ENCODE results near the gene SCN4B. TPM values are rescaled to one million over a fixed set of nuclear protein-coding genes. Genes with fewer than 3 reads are reported as not detected.

Gene SCN4B
- total RNA-seq, 1 donor from 2014 or later = 3.6 TPM

DNA sequence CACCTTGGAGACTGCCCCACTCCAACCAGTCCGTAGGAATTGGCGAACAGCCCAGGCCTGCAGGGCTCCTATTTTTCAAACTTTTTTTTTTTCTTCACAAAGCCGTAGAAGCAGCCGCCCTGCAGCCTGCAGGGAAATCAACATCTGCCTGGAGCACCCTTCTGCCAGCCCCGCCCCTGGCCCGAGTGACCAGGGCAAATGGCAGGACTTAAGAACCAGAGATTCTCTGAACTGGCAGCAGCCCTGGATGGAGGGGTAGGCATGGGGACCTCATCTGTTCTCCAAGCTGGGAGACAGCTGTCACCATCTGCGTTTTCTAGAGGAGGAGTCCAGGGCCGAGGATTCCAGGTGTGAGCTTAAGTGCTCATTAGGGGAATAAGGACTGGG lies 18.3 kb upstream of the SCN4B start:
- Histone ChIP-seq H3F3A (ENCODE audit: low read depth) (peaks cover 8% of the 10 kb centered on the region), H3K27ac (no peak overlapping the region), H3K4me2 (peak overlapping the region; percentile 80), H4K20me1 (ENCODE audit: low read depth) (no peaks in the 10 kb centered on the region), H3K4me1 (peaks cover 22% of the 10 kb centered on the region), H3K79me2 (ENCODE audit: low read depth) (no peaks in the 10 kb centered on the region), H2AFZ (replicated peaks) (no peak overlapping the region), H3K36me3 (no peaks in the 10 kb centered on the region), H3K9ac (no peak overlapping the region), H3K27me3 (peaks cover 84% of the 10 kb centered on the region), H3K9me3 (ENCODE audit: low read depth) (no peaks in the 10 kb centered on the region), H3K4me3 (no peak overlapping the region)
- H3K9me3 Mint-ChIP-seq = no peaks in the 10 kb centered on the region
- peaks cover 54% of the 10 kb centered on the region for H3K27me3 Mint-ChIP-seq (ENCODE audit: insufficient read depth, low read depth)
- peak; percentile 10 for TF ChIP-seq EZH2 (IDR thresholded peaks at IDR 0.05)
- TF ChIP-seq, protein P1, sequence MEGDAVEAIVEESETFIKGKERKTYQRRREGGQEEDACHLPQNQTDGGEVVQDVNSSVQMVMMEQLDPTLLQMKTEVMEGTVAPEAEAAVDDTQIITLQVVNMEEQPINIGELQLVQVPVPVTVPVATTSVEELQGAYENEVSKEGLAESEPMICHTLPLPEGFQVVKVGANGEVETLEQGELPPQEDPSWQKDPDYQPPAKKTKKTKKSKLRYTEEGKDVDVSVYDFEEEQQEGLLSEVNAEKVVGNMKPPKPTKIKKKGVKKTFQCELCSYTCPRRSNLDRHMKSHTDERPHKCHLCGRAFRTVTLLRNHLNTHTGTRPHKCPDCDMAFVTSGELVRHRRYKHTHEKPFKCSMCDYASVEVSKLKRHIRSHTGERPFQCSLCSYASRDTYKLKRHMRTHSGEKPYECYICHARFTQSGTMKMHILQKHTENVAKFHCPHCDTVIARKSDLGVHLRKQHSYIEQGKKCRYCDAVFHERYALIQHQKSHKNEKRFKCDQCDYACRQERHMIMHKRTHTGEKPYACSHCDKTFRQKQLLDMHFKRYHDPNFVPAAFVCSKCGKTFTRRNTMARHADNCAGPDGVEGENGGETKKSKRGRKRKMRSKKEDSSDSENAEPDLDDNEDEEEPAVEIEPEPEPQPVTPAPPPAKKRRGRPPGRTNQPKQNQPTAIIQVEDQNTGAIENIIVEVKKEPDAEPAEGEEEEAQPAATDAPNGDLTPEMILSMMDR (IDR thresholded peaks at IDR 0.05) = no peak
- TF ChIP-seq EZH2phosphoT487 (IDR thresholded peaks at IDR 0.05) = no peak
- no peak for DNase-seq (ENCODE audit: low spot score)
- no peak overlapping the region for H3K27ac Mint-ChIP-seq
- peaks cover 24% of the 10 kb centered on the region for H3K4me1 Mint-ChIP-seq
- H3K4me3 Mint-ChIP-seq = no peak overlapping the region
- H3K36me3 Mint-ChIP-seq = no peaks in the 10 kb centered on the region

DNA sequence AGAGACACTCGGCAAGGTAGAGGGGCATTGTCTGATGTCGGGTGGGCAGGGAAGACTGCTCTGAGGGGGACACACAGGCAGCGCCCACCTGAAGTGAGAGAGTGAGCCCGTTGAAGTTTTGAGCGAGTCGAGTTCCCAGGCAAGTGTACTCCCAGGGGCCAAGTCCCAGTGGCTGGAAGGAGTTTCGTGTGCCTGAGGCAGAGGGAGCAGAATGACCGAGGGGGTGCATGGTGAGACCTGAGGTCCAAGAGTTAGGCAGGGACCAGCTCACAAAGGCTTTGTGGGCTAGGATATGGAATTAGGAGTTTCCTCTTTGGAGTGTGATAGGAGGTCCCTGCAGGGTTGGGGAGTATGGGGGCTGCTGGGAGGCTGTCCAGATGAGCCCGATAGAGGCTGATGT lies 17.6 kb upstream of the SCN4B start:
- H3K4me3 ChIP-seq = no peak overlapping the region
- peaks cover 16% of the 10 kb centered on the region for H3K4me1 ChIP-seq
- H3K79me2 ChIP-seq (ENCODE audit: low read depth) = no peaks in the 10 kb centered on the region
- Mint-ChIP-seq H3K4me1 (peaks cover 17% of the 10 kb centered on the region), H3K36me3 (no peaks in the 10 kb centered on the region), H3K27me3 (ENCODE audit: insufficient read depth, low read depth) (peaks cover 53% of the 10 kb centered on the region), H3K27ac (no peak overlapping the region), H3K9me3 (no peaks in the 10 kb centered on the region), H3K4me3 (peak overlapping the region; percentile 31)
- H3K4me2 ChIP-seq = no peak overlapping the region
- peaks cover 77% of the 10 kb centered on the region for H3K27me3 ChIP-seq
- no peaks in the 10 kb centered on the region for H3K9me3 ChIP-seq (ENCODE audit: low read depth)
- H3K36me3 ChIP-seq = no peaks in the 10 kb centered on the region
- no peak overlapping the region for H3K9ac ChIP-seq
- DNase-seq (ENCODE audit: low spot score) = no peak
- no peak overlapping the region for H2AFZ ChIP-seq (replicated peaks)
- no peaks in the 10 kb centered on the region for H4K20me1 ChIP-seq (ENCODE audit: low read depth)
- no peak overlapping the region for H3K27ac ChIP-seq
- TF ChIP-seq, protein P1 (IDR thresholded peaks at IDR 0.05) = no peak
- TF ChIP-seq EZH2phosphoT487 (IDR thresholded peaks at IDR 0.05) (no peak), EZH2 (IDR thresholded peaks at IDR 0.05) (peak; percentile 7)
- peaks cover 5% of the 10 kb centered on the region for H3F3A ChIP-seq (ENCODE audit: low read depth)

DNA sequence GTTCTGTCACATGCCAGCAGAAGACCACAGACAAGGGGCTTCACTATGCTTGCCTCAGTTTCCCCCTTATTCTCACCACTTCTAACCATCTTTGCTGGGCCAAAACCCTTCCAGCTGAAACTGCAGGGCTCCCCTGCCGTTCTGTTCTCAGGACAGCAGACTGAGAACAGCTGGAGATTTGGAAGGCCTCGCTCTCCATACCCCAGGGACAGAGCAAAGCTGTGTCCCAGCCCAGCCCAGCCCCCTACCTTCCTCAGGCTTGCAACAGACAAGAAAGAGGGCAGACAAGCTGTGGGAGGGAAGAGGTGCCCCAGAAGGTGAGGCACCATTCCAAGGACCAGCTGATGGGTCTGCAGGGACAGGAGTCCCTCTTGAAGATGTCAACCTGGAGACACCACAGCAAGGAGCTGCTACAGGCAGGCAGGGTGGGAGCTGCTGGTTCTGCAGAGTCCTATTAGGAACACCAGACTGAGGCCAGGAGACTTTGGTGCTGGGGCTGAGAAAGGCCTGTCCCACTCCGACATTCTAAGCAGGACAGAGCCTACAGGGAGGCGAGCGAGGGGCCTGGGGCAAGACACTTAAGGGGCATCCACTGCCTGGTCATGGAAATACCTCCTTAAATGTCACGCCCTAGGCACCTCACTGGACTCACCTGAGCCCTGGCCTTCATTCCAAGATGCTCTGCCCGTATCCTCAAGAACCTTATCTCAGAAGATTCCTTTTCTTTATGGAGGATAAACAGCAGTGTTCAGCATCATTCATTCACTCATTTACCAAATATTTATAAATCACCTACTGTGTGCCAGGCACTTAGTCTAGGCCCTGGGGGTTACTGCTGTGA lies 16.9 kb upstream of the SCN4B start:
- Mint-ChIP-seq H3K27me3 (ENCODE audit: insufficient read depth, low read depth) (peaks cover 50% of the 10 kb centered on the region), H3K9me3 (no peaks in the 10 kb centered on the region)
- no peak overlapping the region for H3K9ac ChIP-seq

More for the DNA sequence above, 16.9 kb upstream of the SCN4B start:
- DNase-seq (ENCODE audit: low spot score) = no peak
- Mint-ChIP-seq H3K36me3 (no peaks in the 10 kb centered on the region), H3K4me3 (peak overlapping the region; percentile 31), H3K4me1 (peaks cover 10% of the 10 kb centered on the region), H3K27ac (no peak overlapping the region)
- Histone ChIP-seq H3K4me1 (peaks cover 10% of the 10 kb centered on the region), H3K4me2 (no peak overlapping the region), H3K27me3 (peaks cover 73% of the 10 kb centered on the region), H3K36me3 (no peaks in the 10 kb centered on the region), H3K27ac (no peak overlapping the region), H2AFZ (replicated peaks) (no peak overlapping the region), H3K9me3 (ENCODE audit: low read depth) (no peaks in the 10 kb centered on the region), H3K79me2 (ENCODE audit: low read depth) (no peaks in the 10 kb centered on the region), H3F3A (ENCODE audit: low read depth) (no peaks in the 10 kb centered on the region), H4K20me1 (ENCODE audit: low read depth) (no peaks in the 10 kb centered on the region), H3K4me3 (no peak overlapping the region)
- TF ChIP-seq EZH2phosphoT487 (IDR thresholded peaks at IDR 0.05) = no peak
- no peak for TF ChIP-seq EZH2 (IDR thresholded peaks at IDR 0.05)
- TF ChIP-seq, protein P1 (IDR thresholded peaks at IDR 0.05) = no peak

All from neural progenitor cell (in vitro differentiated cells).